Esophagus squamous epithelium (tissue), 5 donors: ENCODE results near the gene GNA14. TPM values are rescaled to one million over a fixed set of nuclear protein-coding genes. Genes with fewer than 3 reads are reported as not detected.

Source experiments
- DNase-seq: peaks from one replicate; lab custom pipeline; 2025; lab: John Stamatoyannopoulos, UW
- H3K27ac ChIP-seq, 4 donors: fragments of 200-600 bp; sonication (generic); one replicate each; pipeline ENCODE4 v1.5.1; 2016 to 2019; ENCODE audit warnings: mild to moderate bottlenecking in 1 of 4
- H3K27me3 ChIP-seq, 4 donors: fragments of 200-600 bp; sonication (generic); 1 replicate in 3 of 4; 2 replicates in 1 of 4; pipeline versions ENCODE4 v1.5.1 to v1.6.0; 2017 to 2021; ENCODE audit warnings: antibody characterized with exemption in 1 of 4
- H3K36me3 ChIP-seq, 3 donors: fragments of 200-600 bp; sonication (generic); one replicate each; pipeline ENCODE4 v1.5.1; 2016 to 2019
- H3K4me1 ChIP-seq, 3 donors: fragments of 200-600 bp; sonication (generic); one replicate each; pipeline ENCODE4 v1.5.1; 2017 to 2019
- H3K4me3 ChIP-seq, 4 donors: fragments of 200-600 bp; sonication (generic); 1 replicate in 3 of 4; 2 replicates in 1 of 4; pipeline ENCODE4 v1.5.1; 2016 to 2019; ENCODE audit warnings: mild to moderate bottlenecking in 2 of 4, moderate library complexity in 1 of 4
- H3K9me3 ChIP-seq, 3 donors: fragments of 200-600 bp; sonication (generic); one replicate each; pipeline ENCODE4 v1.5.1; 2016 to 2019
- CTCF ChIP-seq, 6 experiments: fragments of 450-650 bp in 4 of 6; fragments of 200-600 bp in 2 of 6; sonication (generic) in 2 of 6; IDR thresholded peaks; one replicate each; pipeline ENCODE4 v1.5.1; 2016 to 2019; ENCODE audit warnings: antibody characterized with exemption in 6 of 6, mild to moderate bottlenecking in 4 of 6, moderate library complexity in 4 of 6
- POLR2A ChIP-seq, 4 donors: fragments of 450-650 bp; IDR thresholded peaks; one replicate each; pipeline ENCODE4 v1.6.1; 2017; ENCODE audit warnings: antibody characterized with exemption in 4 of 4, mild to moderate bottlenecking in 4 of 4, moderate library complexity in 3 of 4
- WGBS, 2 donors: methylation state at CpG; one replicate each; pipeline ENCODE4 v1.1.5; 2018; 5-methylcytosine and 5-hydroxymethylcytosine counted together
- intact Hi-C: fragments of 100-400 bp; cut with DNase I; formaldehyde crosslinking; loops from one replicate; pipeline ENCODE4 v1.15.0; 2022
- small RNA-seq, 4 donors: library from RNA; depleted of rRNA; stranded (forward); fragments of <200 nt; gene quantifications; one replicate each; pipeline ENCODE3, GENCODE V24; 2016
- total RNA-seq, 4 donors: library from RNA; depleted of rRNA; stranded (reverse); fragments of >200 nt; gene quantifications; one replicate each; pipeline ENCODE4 v1.1.0, GENCODE V29; 2016
- donor health status: DM: yes; HTN: yes; CAD: no.

The GNA14 gene
- total RNA-seq, 4 donors from 2014 or later, result 0.35 to 4.0 (median 2.2) TPM

DNA sequence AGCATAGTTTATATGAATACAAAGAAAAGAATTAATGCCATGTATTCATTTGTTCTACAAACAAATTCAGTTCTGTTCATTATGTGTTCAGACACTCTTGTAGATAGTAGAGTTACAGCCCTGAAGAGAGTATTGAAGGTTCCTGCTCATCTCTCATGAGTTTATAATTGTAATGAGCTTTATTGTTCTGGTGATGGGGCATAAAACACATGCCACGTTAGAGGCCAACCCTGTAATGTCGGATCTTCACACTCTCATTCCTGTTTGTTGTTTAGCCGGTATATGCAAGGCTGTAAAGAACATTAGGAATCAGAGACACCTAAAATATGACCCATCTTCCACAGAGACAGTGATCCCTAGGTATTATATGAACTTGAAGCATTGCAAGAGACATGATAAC is 256.3 kb downstream of the GNA14 start:
- WGBS, 2 donors, result 92 to 97% methylated on average over 3 of the region's 3 CpGs
- intact Hi-C loops, result no loop called here
- Histone ChIP-seq H3K9me3 (no peaks in the 10 kb centered on the region), H3K4me3 (no peak overlapping the region), H3K36me3 (peaks cover 0 to 19% (median 0%) of the 10 kb centered on the region in 3 donors), H3K27me3 (no peaks in the 10 kb centered on the region), H3K4me1 (no peaks in the 10 kb centered on the region), H3K27ac (no peak overlapping the region)
- DNase-seq, result no peak
- TF ChIP-seq CTCF (IDR thresholded peaks at IDR 0.05) (no peak), POLR2A (IDR thresholded peaks at IDR 0.05) (no peak)

DNA sequence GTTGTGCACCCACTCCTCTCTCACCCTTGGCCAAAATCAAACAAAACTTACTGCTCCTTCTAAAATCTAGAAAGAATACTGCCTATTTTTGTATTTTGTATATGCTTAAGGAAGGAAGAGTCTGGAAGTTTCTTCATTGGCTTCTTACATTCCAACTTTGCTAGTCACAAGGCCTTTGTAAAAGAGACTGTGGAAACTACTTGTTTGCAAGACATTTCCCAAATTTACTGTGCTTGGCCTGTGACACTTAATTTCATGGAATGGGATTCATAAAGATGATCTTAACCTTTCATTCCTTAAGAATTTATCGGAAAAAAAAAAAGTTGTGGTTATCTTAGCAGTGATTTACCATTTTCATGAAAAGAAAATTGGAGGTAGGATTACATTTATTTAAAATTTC is 261.9 kb downstream of the GNA14 start:
- no peaks in the 10 kb centered on the region for H3K9me3 ChIP-seq
- no peak overlapping the region for H3K27ac ChIP-seq
- H3K4me1 ChIP-seq, result no peaks in the 10 kb centered on the region
- WGBS, 2 donors, result 41 to 89% methylated on average over 1 of the region's 1 CpG
- intact Hi-C loops, result no loop called here
- TF ChIP-seq CTCF (IDR thresholded peaks at IDR 0.05), result no peak
- no peak for TF ChIP-seq POLR2A (IDR thresholded peaks at IDR 0.05)
- no peak overlapping the region for H3K4me3 ChIP-seq
- H3K36me3 ChIP-seq, result peaks cover 0 to 36% (median 0%) of the 10 kb centered on the region in 3 donors
- no peaks in the 10 kb centered on the region for H3K27me3 ChIP-seq
- DNase-seq, result no peak

DNA sequence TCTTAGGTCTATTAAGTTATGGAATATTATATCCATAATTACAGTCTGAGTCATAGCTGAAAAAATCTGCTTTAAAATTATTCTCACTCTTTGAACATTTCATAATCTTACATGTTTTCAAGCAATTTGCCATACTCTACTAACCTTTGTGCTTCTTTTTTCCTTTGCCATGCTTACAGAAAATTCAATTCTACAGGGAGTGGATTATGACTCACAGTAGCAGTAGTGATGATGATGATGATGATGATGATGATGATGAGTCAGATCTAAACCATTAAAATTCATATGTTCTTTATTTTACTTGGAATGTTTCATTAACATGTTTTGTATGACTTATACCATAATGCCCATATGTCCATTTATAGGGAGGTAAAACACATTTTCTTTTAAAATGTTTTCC is 263.7 kb downstream of the GNA14 start:
- TF ChIP-seq POLR2A (IDR thresholded peaks at IDR 0.05), result no peak
- TF ChIP-seq CTCF (IDR thresholded peaks at IDR 0.05), result no peak
- H3K27me3 ChIP-seq, result no peaks in the 10 kb centered on the region
- no peak for DNase-seq
- peaks cover 0 to 26% (median 0%) of the 10 kb centered on the region in 3 donors for H3K36me3 ChIP-seq
- no peak overlapping the region for H3K4me3 ChIP-seq
- H3K9me3 ChIP-seq, result no peaks in the 10 kb centered on the region
- H3K27ac ChIP-seq, result no peak overlapping the region
- intact Hi-C loops, result no loop called here
- H3K4me1 ChIP-seq, result no peaks in the 10 kb centered on the region

GRCh38 chr9:77375956-77376532 is 272.1 kb downstream of the GNA14 start:
- no peaks in the 10 kb centered on the region for H3K9me3 ChIP-seq
- DNase-seq, result no peak
- H3K27me3 ChIP-seq, result no peaks in the 10 kb centered on the region
- peaks cover 0 to 9% (median 3%) of the 10 kb centered on the region in 3 donors for H3K36me3 ChIP-seq
- no peak overlapping the region for H3K27ac ChIP-seq
- no peak overlapping the region for H3K4me3 ChIP-seq
- TF ChIP-seq POLR2A (IDR thresholded peaks at IDR 0.05) (no peak), CTCF (IDR thresholded peaks at IDR 0.05) (no peak)
- 79 to 92% methylated on average over 6 of the region's 6 CpGs for WGBS, 2 donors
- no peaks in the 10 kb centered on the region for H3K4me1 ChIP-seq
- intact Hi-C loops, result no loop called here

DNA sequence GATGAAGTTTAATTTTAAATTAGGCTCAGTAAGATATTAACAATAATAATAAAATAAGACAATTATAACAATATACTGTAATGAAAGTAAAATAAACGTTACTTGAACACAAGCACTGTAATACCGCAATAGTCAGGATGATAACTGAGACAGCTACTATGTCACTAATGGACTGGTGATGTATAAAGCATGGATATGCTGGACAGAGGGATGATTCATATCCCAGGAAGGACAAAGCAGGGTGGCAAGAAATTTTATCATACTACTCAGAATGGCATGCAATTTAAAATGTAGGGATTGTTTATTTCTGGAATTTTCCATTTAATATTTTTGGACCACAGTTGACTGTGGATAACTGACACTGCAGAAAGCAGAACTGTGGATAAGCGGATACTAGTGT is 273.9 kb downstream of the GNA14 start:
- Histone ChIP-seq H3K27ac (no peak overlapping the region), H3K36me3 (peaks cover 0 to 22% (median 5%) of the 10 kb centered on the region in 3 donors), H3K27me3 (no peaks in the 10 kb centered on the region), H3K9me3 (no peaks in the 10 kb centered on the region), H3K4me1 (no peaks in the 10 kb centered on the region), H3K4me3 (no peak overlapping the region)
- TF ChIP-seq POLR2A (IDR thresholded peaks at IDR 0.05), result no peak
- TF ChIP-seq CTCF (IDR thresholded peaks at IDR 0.05), result no peak
- WGBS, 2 donors, result 88 to 100% methylated on average over 3 of the region's 3 CpGs
- no peak for DNase-seq
- intact Hi-C loops, result no loop called here

Small RNA genes lying within 50 kb of the gene (small RNA-seq; reads per million reads assigned to genes)
- gene RNU6-1303P, result 0 reads per million in 4 donors
